GM18861 (cell line): ENCODE measurements around the gene CEACAM18.
"Not testable (repeated sequence)": the region's sequence is repeated elsewhere in the genome, so short reads cannot be mapped to it uniquely, and the experiment has no call there.

Source experiments
- ATAC-seq: cut with Tn5 transposase; IDR thresholded peaks from one replicate; pipeline ENCODE4 v1.9.1; 2021; ENCODE audit not compliant: unreplicated experiment

Gene CEACAM18

DNA sequence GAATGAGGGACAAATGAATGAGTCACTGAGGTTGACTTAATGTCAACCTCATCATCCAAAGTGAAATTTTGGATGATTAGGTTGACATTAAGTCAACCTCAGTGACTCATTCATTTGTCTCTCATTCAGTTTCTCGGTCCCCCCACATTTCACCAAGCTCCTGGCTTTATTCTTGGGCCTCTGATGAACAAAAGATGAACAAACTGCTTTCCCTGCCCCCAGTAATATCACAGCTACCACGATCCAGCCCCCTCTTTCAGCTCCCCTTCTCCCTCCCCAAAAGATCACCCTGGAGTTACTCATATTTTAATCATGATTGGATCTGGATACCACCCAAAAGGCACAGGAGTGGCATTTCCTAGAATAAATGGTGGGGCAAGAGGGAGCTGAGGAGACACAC, 10.8 kb downstream of the CEACAM18 start:
- no peak for ATAC-seq

DNA sequence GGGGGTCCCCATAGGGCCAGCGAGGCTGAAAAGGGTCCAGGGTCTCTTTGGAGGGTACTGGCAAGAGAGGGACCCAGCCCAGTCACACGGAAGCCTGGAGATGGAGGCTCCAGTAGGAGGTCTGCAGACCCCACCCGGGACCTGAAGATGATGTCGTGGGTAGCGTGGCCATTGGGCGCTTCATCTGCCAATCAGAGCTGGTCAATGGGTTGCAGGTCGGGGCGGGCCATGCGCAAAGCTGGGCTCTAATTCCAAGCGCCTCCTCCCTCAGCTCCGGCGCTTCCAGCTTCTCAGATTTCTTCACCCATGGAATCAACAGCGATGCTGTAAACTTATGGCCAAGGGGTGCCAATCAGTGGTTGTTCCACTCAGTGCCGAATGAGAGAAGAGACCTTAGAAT, 12.3 kb downstream of the CEACAM18 start:
- no peak for ATAC-seq

DNA sequence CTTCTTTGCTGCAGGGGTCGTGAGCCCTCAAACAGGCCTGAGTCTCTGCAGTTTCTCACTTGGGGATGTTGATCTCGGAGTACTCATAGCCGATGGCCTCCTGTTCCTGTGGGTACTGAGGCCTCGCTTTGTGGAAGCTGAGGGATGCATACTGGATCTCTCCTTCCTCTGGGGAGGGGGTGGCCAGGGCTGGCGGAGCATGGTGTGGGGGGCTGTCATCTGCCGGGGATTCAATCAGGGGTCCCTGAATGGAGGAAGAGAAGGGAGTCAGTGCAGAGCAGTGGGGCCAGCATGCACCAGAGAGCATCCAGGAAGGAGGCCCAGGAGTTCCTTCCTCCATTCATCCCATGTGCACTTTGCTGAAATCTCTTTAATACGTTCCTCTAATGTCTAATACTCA, 13.2 kb downstream of the CEACAM18 start:
- ATAC-seq, result no peak

DNA sequence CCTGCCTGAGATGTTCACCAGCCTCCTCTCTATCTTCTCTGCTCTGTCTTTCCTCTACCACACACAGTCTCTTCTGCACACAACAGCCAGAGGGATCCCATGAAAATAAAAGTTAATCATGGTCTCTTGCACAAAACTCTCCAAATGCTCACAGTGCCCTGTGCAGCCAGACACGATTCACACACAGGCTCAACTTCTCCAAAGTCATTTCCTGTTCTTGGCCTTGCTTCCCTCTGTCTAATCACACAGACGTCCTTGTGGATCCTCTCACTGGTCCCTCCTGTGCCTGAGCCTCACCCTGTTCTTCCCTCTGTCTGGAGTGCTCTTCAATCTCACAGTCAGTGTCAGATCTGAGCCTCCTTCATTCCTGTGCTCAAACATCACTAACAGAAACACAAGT, 15.4 kb downstream of the CEACAM18 start:
- no peak for ATAC-seq

DNA sequence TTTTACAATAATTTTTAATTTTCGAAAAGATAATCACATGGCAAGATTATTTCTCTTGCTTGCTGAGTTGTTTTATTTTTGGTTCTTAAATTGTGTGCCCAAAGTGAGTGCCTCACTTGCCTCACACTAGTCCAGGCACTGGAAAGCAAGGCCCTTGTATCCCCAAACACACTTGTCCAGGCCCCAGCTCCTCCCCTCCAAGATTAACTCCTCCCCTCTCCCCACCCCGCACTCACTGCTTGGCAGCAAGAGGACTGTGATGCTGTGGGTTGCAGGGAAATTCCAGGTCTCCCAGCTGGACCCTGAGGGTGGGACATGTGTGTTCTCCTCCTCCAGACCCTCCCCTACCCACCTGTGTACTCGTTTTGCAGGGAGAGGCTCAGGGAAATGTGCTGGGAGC, 19.3 kb downstream of the CEACAM18 start:
- no peak for ATAC-seq

DNA sequence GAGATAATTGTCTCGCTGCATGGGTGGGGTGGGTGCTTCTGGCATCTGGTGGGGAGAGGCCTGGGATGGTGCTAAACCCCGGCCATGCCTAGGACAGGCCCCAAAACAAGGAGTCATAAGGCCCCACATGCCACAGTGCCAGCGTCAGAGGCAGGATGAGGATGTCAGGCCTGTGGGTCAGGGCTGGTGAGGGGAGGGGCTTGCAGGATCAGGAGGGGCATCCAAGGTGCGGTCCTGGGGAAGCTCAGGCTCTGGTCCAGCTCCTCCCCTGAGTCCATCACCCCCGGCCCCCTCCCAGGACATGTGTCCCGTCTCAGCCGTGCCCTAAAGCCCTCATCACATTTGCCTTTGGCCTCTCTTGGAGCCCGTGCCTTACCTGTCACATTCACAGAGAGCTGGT, 22.6 kb downstream of the CEACAM18 start:
- not testable (repeated sequence) for ATAC-seq

DNA sequence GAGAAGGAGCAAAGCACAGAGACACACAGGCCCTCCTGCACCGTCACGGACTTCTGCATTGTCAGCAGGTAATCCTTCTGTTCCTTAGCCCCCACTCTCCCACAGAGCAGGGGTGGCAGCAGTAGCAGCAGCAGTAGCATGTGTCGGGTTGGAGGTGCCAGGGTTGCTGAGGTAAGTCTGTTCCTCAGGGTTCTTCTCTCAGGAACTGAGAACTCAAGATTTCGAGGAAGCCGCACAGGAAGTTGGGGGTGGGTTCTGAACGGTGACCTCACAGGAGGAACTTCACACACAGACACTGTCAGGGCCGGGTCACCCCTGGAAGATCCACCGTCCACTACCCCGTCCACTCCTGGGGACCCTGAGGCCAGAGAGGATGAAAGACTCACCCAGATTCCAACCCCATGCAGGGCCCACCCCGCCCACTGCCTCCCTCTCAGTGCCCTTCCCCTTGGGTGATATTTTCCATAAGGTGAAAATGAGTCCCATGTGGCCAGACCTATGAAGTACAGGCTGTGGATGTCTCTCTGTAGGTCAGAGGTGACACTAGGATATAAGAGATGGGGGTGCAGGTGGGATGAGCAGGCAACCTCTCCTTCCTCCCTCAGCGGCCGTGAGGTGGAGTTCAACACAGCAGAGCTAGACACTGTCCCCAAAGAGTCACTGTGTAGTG, 23.4 kb downstream of the CEACAM18 start, which contains the start of gene SIGLEC12:
Gene SIGLEC12, minus strand, starts transcription at position 207 of the 670 bp plus-strand sequence. Its CDS starts 67 bp downstream, at position 140.
- no peak for ATAC-seq

DNA sequence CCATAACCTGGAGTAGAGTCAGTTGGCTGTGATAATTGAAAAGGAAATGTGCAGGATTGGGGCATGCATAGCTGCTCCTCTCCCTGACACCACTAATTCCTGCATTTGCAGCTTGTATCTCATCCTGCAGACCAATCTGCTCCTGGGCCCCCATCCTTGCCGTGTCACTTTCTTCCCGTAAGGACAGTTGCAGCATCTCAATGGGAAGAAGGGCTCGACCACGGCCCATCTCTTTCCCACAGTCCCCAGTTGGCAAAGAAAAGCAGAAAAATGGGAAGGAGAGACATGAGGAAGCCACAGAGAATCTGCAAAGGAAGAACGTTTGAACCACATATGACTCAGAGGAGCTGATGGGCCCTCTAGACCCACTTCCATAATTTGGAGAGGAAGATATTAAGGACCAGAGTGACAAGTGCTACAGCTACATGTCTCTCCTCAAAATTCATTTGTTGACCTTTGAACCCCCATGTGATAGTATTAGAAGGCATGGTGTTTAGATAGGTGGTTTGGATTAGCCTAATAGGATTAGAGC, 25.0 kb downstream of the CEACAM18 start:
- ATAC-seq, result no peak

DNA sequence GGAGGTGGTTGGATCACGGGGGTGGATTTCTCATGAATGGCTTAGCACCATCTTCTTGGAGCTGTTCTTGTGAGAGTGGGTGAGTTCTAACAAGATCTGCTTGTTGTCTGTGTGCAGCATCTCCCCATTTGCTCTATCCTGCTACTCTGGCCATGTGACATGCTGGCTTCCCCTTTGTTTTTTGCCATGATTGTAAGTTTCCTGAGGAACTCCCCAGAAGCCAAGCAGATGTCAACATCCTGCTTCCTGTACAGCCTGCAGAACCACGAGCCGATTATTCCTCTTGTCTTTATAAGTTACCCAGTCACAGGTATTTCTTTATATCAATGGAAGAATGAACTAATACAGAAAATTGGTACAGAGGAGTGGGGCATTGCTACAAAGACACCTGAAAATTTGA, 25.6 kb downstream of the CEACAM18 start:
- ATAC-seq, result no peak

DNA sequence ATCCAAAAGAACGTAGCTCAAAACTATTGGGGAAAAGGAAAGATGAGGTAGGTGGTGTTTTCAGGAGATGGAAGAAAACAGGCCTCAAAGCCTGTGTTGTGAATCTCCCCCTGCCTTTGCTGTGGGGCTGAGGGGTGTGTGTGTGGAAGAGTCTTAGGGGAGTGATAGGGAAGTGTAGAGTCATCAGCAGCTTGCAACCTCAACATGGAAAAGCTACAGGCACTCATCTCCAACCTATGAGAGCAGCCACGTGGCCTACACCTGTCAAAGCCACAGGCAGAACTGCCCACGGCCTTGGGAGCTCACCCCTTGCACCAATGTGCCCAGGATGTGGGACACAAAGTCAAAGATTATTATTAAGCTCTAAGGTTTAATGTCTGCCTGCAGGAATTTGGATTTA, 27.6 kb downstream of the CEACAM18 start:
- no peak for ATAC-seq

DNA sequence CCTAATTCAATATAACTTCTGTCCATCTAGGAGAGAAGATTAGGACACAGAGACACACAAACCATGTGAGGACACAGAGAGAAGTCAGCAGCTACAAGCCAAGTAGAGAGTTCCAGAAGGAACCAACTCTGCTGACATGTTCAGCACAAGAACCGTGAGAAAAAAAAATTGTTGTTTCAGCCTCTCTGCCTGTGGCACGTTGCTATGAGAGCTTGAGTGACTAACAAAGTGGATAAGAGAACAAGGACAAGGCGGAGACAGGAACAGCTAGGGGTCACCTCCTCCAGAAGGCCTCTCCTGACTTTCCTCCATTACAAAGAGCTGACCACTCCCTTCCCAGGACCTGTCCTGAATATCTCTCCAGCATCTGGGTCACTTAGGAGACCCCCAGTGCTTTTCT, 28.9 kb downstream of the CEACAM18 start:
- no peak for ATAC-seq

DNA sequence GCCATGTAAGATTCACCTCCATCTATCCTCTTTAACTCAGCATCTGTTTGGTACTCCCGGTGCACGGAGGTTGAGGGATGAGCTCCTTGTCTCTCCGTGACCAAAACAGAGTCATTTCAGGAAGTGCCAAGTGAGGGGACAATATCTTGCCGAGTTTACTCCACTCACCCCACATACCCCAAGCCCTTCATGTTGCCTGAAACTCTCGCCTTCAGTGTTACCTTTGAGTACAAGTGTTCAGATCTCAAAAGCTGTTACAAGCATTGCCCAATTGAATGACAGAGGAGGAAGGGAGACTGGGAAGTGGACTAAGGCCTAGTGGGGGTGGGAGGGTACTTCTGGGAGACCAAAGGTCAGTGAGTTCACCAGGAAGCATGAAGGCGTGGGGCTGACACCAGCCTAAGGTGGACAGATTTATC, 29.3 kb downstream of the CEACAM18 start:
- no peak for ATAC-seq

DNA sequence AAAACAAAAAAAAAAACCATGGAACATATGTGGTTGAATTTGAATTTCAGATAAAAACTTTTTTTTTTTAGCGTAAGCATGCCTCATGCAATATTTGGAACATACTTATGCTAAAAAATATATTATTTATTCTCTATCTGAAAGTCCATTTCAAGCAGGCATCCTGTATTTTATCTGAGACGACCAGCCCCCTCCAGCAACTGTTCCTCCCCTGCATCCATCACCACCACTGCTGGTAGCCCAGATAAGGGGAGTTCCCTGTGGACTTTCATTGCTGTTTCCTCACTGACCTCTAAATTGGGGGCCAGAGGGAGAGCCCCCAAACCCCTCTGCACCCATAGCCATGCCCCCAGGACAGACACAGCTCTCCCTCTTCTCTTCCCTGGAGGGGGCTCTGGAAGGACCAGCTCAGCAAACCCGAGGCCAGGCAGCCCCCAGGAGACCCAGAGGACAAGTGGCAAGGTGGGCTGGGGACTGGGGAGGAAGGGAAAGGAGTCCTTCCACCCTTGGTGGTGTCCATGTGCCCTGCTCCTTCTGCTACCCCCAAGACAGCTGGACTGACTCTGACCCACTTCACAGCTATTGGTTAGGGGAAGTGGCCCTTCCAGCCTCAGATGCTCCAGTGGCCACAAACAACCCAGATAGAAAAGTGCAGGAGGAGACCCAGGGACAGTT, 29.9 kb downstream of the CEACAM18 start:
- no peak for ATAC-seq

DNA sequence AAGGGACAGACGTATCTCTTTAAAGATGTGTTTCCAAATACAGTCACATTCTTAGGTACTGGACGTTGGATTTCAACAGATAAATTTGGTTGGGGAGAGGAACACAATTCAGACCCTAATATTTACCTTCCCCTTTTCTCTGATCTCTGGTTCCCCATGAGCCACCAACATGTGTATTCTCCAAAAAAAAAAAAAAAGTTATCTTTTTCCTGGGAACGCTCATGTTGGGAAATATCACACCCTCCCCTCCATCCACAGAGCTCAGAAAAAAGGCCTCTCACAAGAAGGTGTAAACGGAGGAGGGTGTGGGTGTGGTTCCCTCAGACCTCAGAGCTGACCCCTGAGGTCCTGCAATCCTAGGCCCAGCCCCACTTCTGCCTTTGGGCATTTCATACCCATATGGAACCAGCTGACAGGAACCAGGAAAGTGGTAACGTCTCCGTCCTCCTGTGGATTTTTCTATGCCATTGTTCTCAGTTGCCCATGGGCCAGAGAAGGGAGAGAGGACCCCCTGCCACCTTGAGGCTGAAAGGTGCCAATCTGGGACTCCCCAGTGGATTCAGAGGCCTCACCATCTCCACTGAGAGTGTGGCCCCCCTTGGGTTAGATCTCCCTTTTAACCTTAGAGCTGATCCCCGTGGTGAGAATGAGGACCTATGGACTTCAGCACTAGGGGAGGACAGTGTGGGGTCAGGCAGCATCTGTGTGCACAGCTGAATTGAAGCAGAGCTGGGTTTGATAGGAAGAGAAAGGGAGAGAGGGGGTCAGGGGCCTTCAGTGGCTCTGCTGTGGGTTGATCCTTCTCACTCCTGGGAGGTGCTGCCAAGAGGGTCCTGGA, 31.7 kb downstream of the CEACAM18 start:
- no peak for ATAC-seq

DNA sequence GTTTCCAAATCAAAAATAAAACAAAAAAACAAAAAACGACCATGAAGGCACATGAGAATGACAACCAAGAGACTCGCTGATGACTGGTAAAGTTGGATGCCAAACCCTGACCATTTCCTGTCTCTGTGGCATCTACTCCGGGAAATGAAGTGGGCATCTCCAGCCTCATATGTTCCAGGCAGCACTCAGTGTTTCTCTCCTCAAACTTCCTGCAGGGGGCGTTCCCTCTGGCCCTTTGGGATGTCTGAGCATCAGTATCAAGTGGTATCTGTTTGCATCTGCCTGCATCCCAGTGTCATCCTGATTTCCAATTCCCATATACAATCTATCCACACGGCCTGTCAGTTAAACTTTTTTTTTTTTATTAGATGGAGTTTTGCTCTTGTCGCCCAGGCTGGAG, 33.0 kb downstream of the CEACAM18 start:
- ATAC-seq, result no peak

DNA sequence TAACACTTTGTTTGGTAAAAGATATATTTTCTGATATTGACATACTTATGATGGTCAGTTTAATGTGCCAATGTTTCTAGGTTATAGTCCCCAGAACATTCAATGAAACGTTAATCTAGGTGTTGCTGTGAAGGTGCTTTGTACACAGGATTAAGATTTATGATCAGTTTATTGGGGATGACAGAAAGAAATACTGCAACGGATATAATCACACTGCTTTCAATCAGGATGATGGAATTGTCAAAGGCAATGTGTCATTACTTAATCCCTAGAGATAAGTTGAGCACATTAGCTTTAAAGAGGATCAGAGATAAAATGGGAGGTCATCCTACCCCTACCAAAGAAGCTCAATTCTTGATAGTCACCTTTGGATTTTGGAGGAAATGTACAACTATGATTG, 35.6 kb downstream of the CEACAM18 start:
- ATAC-seq, result no peak

DNA sequence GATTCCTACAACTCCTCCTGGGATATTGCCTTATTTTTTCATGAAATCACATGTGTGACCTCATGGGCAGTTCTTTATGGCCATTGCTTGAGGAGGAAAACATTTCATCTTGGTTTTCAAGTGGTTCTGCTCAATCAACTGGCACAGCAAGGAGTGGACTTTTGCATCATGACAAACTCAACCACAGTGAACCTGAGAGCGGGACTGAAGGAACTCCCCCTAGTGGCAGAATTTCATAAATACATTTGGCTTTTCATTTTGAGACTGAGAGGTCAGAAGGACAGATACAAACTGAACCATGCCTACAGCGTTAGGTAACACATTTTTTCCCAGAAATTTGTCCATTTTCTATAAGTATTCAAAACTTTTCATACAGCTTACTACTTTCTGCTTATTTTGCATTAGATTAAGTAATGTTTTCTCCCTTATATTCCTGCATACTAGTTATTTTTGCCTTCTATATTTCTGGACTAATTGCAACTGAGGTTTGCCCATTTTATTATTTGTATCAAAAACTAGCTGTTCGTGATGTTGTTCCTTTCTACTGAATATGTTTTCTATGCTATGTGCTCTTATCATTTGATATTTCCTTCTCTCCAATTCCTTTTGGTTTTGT, 36.6 kb downstream of the CEACAM18 start:
- ATAC-seq, result no peak

DNA sequence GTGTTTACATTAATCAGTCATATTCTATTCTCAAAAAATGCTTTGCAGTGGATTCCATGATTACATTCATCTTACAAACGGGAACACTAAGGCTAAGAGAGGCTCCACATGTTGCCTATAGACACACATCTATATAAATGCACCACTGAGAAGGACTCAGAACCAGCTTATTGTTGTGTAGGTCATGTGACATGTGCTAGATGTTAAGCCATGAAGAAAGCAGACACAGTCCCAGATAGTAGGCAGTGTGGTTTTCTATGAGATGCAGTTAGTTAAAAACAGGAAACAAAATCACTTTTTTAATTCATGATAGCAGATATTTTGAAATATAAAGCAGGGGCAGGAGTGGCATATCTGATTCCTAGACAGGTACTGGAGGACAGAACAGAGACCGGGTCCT, 42.4 kb downstream of the CEACAM18 start:
- ATAC-seq, result no peak

DNA sequence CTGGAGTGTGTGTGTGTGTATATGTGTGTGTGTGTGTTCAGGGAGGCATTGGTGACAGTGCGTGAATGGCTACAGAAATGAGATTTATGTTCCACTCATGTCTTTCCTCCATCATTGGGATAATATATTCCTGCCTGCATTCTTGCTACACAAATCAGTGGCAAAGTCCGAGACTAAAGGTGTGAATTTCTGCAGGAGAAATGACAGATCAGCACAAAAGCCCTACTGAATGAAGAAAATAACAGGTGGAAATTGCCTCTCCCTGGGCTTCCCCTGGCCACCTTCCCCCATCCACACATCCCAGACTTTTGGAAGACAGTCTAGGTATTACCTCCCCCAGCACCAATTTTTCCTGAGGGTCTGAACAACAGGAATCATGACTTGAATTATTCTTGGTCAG, 43.0 kb downstream of the CEACAM18 start:
- no peak for ATAC-seq

DNA sequence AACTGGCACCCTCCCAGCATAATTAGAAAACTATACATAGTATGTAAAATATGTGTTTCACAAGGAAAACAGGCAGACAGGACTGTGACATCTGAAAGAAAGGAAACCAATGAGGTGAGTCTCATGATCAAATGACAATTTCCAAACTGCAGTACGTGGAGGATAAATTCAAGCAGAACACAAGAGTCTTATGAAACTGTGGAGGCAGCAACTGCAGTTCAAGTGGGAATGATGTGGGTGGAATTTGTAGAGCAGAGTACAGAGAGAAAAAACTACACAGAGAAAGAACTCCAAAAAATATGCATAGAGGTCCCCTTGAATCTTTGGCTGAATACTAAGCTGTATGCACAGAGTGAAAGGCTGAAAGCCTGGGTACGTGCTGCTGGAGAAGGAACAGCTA, 43.4 kb downstream of the CEACAM18 start:
- no peak for ATAC-seq

DNA sequence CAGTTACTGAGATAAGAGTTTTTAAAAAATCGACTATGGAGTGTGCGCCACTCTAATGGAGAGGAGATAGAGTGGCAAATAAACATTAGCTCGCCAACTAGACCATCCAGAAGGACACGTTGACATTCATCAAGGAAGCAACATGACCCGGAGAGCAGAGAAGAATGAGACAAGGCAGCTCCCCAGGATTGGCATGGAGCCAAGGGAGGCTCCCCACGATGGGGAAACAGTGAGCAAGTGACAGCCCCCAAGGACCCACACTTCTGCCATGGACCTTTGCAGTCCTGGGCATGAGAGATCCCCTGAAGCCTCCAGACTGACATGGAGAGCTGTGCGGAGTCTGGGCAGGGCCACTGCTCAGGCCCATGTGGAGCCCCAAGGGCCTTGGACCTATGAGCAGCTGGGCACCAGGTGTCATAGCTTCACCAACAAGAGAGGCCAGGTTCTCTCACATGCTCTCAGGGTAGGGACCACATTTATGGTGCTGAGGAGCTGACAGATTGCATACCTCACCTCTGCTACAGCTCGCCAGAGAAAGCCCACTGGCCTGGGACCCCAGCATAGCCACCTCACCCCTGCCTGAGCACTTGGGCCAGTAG, 46.4 kb downstream of the CEACAM18 start:
- ATAC-seq, result no peak
